Peyer's patch (tissue), 4 donors: ENCODE measurements around the gene SNX3.

Experiments
- POLR2A ChIP-seq, 2 donors: fragments of 450-650 bp; IDR thresholded peaks; one replicate each; pipeline ENCODE4 v1.5.1; 2017; ENCODE audit warnings: antibody characterized with exemption in 2 of 2, mild to moderate bottlenecking in 2 of 2, moderate library complexity in 2 of 2
- TF ChIP-seq, protein P1 (sequence below), 6 experiments: fragments of 450-650 bp in 4 of 6; fragments of 200-600 bp in 2 of 6; sonication (generic) in 1 of 6; IDR thresholded peaks; one replicate each; pipeline ENCODE4 v1.5.1; 2017 to 2019; ENCODE audit warnings: antibody characterized with exemption in 6 of 6, mild to moderate bottlenecking in 3 of 6, moderate library complexity in 1 of 6

DNA sequence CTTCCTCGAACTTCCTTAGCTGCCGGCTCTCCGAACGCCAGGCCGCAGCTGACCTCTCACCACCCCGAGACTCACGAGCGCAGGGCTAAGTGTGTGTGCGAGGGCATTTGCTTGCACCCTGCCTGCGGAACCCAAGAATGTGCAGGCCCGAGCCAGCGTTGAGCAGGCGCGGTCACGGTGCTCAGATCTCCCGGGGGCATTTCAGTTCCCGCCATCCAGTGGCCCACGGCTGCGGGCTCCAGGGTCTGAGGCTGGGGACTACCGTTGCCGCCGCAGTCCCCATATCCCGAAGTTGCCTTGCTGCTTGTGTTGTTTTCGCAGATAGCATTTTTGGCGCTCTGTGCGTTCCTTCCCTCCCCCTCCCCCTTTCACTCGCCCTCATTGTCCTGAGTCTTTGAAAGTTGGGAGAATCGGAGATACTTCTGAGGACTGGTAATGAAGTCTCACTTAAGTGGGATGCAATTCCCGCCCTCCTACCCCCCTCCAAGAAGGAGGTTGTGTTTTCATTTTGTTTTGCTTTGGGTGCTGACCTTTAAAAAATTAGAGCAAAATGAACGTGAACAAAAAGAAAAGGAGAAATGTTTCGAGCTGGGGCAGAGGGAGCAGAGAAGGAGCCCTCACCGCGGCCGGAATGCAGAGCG, 93.3 kb downstream of the SNX3 start:
- TF ChIP-seq, protein P1, sequence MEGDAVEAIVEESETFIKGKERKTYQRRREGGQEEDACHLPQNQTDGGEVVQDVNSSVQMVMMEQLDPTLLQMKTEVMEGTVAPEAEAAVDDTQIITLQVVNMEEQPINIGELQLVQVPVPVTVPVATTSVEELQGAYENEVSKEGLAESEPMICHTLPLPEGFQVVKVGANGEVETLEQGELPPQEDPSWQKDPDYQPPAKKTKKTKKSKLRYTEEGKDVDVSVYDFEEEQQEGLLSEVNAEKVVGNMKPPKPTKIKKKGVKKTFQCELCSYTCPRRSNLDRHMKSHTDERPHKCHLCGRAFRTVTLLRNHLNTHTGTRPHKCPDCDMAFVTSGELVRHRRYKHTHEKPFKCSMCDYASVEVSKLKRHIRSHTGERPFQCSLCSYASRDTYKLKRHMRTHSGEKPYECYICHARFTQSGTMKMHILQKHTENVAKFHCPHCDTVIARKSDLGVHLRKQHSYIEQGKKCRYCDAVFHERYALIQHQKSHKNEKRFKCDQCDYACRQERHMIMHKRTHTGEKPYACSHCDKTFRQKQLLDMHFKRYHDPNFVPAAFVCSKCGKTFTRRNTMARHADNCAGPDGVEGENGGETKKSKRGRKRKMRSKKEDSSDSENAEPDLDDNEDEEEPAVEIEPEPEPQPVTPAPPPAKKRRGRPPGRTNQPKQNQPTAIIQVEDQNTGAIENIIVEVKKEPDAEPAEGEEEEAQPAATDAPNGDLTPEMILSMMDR (IDR thresholded peaks at IDR 0.05), result no peak
- TF ChIP-seq POLR2A (IDR thresholded peaks at IDR 0.05), result no peak
